ENCODE measurements around the gene PUM1.
A peak's percentile ranks its signal among the peaks of the same experiment; 100 is the strongest.

PUM1 gene

DNA sequence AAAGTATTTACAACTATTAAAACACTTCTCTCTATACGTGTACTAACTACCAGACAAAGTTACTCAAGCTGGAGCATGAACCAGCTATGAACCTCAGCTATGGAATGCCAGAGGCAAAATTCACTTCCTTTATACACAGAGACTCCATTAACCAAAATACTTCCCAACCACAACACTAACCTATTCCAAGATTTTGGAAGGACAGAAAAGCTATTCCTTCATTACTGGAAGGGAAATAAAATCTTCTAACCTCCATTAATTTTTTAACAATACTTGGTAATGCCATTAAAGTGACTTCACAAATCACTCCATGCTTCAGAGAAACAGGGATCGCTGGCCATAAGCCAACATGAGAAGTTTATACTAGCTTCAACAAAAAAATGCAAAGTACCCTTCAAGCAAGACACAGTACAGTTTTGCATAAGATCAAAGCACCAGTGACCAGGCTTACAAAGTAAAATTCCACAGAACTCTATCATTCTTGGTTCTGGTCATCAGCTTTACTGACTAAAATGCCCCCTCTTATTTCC lies 58.0 kb downstream of the PUM1 start:
- no peaks in the 10 kb centered on the region for H3K9me3 Mint-ChIP-seq

GRCh38 chr1:31006747-31007146 lies 58.8 kb downstream of the PUM1 start:
- Mint-ChIP-seq H3K4me3 (no peak overlapping the region), H3K27ac (peak overlapping the region in 1 of 3 experiments; percentile 62), H3K27me3 (ENCODE audit: low read depth) (no peaks in the 10 kb centered on the region), H3K4me1 (peaks cover 56% of the 10 kb centered on the region), H3K36me3 (ENCODE audit: low read depth) (peaks cover 49% of the 10 kb centered on the region), H3K9me3 (no peaks in the 10 kb centered on the region)
- no peak for TF ChIP-seq CTCF (IDR thresholded peaks at IDR 0.05; ENCODE audit: unreplicated experiment in 3 of 3)

More for the DNA sequence above, 58.0 kb downstream of the PUM1 start:
- no peak for TF ChIP-seq CTCF (IDR thresholded peaks at IDR 0.05; ENCODE audit: unreplicated experiment in 3 of 3)
- H3K27ac Mint-ChIP-seq: peak overlapping the region; percentile 5 to 68 (median 62)
- H3K4me3 Mint-ChIP-seq: no peak overlapping the region
- H3K4me1 Mint-ChIP-seq: peaks cover 62% of the 10 kb centered on the region
- H3K27me3 Mint-ChIP-seq (ENCODE audit: low read depth): no peaks in the 10 kb centered on the region
- peaks cover 49% of the 10 kb centered on the region for H3K36me3 Mint-ChIP-seq (ENCODE audit: low read depth)

- no peaks in the 10 kb centered on the region for H3K27me3 Mint-ChIP-seq (ENCODE audit: low read depth)
- peaks cover 55% of the 10 kb centered on the region for H3K36me3 Mint-ChIP-seq (ENCODE audit: low read depth)
- no peak overlapping the region for H3K4me3 Mint-ChIP-seq
- peaks cover 52% of the 10 kb centered on the region for H3K4me1 Mint-ChIP-seq
- no peaks in the 10 kb centered on the region for H3K9me3 Mint-ChIP-seq
- peak overlapping the region in 1 of 3 experiments; percentile 24 for H3K27ac Mint-ChIP-seq
- no peak for TF ChIP-seq CTCF (IDR thresholded peaks at IDR 0.05; ENCODE audit: unreplicated experiment in 3 of 3)
Measured at GRCh38 chr1:31005617-31006166, 59.8 kb downstream of the PUM1 start.

DNA sequence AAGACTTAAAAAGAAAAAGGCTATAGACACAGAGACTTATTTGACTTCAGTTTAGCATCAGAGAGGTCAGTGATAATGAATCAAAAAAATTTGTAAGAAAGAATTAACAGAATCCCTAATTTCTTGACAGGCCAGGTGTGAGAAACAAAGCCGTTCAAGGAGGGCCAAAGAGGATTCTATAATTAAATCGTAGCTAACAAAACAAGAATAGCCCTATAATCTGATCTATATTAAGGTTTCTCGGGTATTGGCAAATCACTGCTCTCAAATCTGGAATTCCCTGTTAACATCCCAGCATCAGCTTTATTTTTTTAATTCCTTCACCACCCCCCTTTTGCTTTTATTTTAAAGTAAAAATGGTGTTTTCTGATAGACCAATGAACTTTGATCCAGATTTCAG lies 60.3 kb downstream of the PUM1 start:
- H3K4me1 Mint-ChIP-seq: peaks cover 48% of the 10 kb centered on the region
- H3K27me3 Mint-ChIP-seq (ENCODE audit: low read depth): no peaks in the 10 kb centered on the region
- peaks cover 59% of the 10 kb centered on the region for H3K36me3 Mint-ChIP-seq (ENCODE audit: low read depth)
- H3K9me3 Mint-ChIP-seq: no peaks in the 10 kb centered on the region
- TF ChIP-seq CTCF (IDR thresholded peaks at IDR 0.05; ENCODE audit: unreplicated experiment in 3 of 3): no peak
- peak overlapping the region in 1 of 3 experiments; percentile 24 for H3K27ac Mint-ChIP-seq
- H3K4me3 Mint-ChIP-seq: no peak overlapping the region

- no peak for TF ChIP-seq CTCF (IDR thresholded peaks at IDR 0.05; ENCODE audit: unreplicated experiment in 3 of 3)
- Mint-ChIP-seq H3K27ac (peak overlapping the region in 2 of 3 experiments; percentile 18 to 46), H3K36me3 (ENCODE audit: low read depth) (peaks cover 62% of the 10 kb centered on the region), H3K9me3 (no peaks in the 10 kb centered on the region), H3K4me1 (peaks cover 46% of the 10 kb centered on the region), H3K27me3 (ENCODE audit: low read depth) (no peaks in the 10 kb centered on the region), H3K4me3 (no peak overlapping the region)
Measured at GRCh38 chr1:31004231-31004621, 61.3 kb downstream of the PUM1 start.

Data from nephron (organoid).